ENCODE results near the gene GJB3.

Gene GJB3

GRCh38 chr1:34827341-34827941 lies 46.4 kb downstream of the GJB3 start:
- no peak for DNase-seq

DNA sequence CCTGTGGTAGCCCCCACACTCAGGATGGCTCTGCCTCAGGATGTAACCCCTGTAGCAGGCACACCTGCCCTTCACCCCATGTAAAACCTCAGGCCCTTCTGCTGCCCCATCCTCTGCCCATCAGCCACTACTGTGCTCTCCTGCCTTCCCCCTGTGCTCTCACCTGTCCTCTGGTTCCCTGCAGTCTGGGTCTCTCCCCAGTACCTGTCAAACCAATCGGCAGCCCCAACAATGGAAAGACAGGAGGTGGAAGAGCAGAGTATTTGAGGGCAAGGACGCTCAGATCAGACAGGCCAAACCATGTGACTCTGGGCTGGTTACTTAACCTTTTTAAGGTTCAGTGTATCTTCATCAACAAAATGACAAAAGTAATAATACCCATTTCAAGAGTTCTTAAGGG lies 47.6 kb downstream of the GJB3 start:
- DNase-seq, result no peak

DNA sequence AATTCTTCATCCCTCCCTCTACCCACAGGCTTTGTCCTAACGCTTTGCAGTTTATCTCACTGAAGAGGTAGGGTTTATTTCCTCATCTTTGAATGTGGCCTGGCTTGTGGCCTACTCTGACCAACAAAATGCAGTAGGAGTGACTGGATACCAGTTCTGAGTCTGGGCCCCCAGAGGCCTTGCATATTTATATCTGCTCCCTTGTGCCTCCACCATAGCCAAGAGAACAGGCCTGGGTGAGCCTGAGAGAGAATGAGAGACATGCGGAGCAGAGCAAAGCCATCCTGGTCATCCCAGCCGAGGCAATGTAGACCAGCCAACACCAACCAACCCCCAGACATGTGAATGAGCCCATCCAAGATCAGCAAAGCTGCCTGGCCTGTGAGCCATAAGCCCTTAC lies 48.2 kb downstream of the GJB3 start:
- DNase-seq, result no peak

DNA sequence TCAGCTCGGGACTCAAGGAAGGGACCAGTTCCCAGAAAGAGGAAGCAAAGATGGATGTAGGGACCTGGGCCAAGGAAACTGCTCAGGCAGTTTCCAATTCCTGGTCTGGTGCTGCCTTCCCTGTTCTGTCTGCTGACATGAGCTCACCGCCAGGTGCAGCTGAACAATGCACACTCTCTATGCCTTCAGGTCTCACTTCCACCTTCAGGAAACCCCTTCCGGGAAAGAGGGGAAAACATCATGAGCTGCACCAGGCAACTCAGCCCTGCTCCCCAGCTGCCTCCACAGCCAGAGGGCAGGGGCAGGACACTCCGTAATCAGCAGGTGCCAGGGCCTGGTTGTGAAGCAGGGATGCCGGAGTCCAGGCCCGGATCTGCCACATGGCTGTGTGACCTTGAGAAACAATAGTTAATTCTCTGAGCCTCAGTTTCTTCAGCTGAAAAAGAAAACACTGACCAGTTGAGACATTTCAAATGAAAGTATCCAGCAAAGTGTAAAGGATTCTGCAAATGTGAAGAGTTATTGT lies 50.8 kb downstream of the GJB3 start:
- no peak for DNase-seq

DNA sequence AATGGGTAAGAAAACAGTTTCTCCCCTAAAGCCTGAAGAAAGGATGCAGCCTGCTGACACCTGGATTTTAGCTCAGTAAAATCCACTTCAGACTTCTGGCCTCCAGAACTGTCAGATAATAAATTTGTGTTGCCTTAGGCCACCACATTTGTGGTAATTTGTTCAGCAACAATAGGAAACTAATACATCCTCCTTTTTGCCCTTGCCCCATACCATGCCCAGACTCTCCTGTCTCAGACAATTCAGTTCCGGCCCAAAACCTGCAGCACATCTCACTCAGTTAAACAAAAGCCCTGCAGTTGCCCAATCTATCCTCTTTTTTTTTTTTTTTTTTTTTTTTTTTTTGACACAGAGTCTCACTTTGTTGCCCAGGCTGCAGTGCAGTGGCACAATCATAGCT lies 52.7 kb downstream of the GJB3 start:
- no peak for DNase-seq

Data from Kasumi-1 (cell line).